GM13977 (cell line): ENCODE measurements around the gene DDX10.

Source experiments
- DNase-seq: peaks from one replicate; pipeline ENCODE4 v3.0.0; 2012; ENCODE audit warnings: low spot score
- in situ Hi-C: fragments of 300-500 bp; cut with MboI; formaldehyde crosslinking; loops from one replicate; pipeline ENCODE4 v1.12.0; 2022; ENCODE audit warnings: low sequenced_read_pairs, low pct_unique_long_range_greater_than_20kb, mixed read lengths, inconsistent platforms; ENCODE audit not compliant: unreplicated experiment
- TF ChIP-seq, protein P1 (sequence below): IDR thresholded peaks from 2 replicates; pipeline ENCODE4 v1.5.1; 2012; ENCODE audit warnings: mild to moderate bottlenecking, control low read depth; ENCODE audit not compliant: insufficient read depth; ENCODE audit errors: extremely low read depth, missing control alignments

DDX10 gene

DNA sequence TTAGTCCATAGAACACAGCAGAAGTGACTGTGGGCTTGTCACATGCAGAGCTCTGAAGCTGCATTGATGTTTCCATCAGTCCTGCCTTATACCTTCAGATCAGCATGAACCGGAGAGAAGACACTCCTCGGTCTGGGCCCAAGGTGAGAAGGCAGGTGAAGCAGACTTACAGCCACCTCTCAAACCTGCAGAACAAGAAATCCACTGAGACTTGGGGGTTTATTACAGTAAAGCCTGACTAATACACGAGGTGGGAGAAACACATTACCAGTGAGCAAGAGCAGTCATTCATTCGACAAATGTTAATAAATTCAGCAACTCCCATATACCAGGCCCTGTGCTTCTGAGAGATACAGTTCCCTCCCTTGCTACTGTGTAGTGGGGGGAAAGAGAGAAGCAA lies 279.0 kb downstream of the DDX10 start:
- DNase-seq, result no peak
- TF ChIP-seq, protein P1, sequence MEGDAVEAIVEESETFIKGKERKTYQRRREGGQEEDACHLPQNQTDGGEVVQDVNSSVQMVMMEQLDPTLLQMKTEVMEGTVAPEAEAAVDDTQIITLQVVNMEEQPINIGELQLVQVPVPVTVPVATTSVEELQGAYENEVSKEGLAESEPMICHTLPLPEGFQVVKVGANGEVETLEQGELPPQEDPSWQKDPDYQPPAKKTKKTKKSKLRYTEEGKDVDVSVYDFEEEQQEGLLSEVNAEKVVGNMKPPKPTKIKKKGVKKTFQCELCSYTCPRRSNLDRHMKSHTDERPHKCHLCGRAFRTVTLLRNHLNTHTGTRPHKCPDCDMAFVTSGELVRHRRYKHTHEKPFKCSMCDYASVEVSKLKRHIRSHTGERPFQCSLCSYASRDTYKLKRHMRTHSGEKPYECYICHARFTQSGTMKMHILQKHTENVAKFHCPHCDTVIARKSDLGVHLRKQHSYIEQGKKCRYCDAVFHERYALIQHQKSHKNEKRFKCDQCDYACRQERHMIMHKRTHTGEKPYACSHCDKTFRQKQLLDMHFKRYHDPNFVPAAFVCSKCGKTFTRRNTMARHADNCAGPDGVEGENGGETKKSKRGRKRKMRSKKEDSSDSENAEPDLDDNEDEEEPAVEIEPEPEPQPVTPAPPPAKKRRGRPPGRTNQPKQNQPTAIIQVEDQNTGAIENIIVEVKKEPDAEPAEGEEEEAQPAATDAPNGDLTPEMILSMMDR, result no peak
- in situ Hi-C loops, result no loop called here

GRCh38 chr11:108944471-108945178 lies 279.8 kb downstream of the DDX10 start:
- DNase-seq, result no peak
- in situ Hi-C loops, result no loop called here
- TF ChIP-seq, protein P1, result no peak

DNA sequence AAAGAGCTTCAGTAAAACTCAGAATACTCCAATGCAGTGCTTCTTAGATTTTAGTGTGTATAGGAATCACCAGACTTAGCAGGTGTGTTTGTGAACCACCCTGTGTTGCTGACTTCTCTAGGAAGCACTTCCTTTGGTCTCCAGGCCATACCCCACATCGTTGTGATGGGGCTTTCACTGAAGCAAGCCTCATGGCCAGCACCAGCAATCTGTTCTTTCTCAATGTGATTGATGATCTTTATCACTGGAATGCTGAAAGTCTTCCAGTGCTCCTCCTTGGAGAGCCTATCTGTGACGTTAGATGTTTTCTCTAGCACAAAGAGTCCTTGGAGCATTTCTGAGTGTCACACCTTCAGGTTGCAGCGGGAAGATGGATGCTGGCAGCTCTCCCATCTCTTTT lies 280.5 kb downstream of the DDX10 start:
- no peak for DNase-seq
- TF ChIP-seq, protein P1, result no peak
- in situ Hi-C loops, result no loop called here

DNA sequence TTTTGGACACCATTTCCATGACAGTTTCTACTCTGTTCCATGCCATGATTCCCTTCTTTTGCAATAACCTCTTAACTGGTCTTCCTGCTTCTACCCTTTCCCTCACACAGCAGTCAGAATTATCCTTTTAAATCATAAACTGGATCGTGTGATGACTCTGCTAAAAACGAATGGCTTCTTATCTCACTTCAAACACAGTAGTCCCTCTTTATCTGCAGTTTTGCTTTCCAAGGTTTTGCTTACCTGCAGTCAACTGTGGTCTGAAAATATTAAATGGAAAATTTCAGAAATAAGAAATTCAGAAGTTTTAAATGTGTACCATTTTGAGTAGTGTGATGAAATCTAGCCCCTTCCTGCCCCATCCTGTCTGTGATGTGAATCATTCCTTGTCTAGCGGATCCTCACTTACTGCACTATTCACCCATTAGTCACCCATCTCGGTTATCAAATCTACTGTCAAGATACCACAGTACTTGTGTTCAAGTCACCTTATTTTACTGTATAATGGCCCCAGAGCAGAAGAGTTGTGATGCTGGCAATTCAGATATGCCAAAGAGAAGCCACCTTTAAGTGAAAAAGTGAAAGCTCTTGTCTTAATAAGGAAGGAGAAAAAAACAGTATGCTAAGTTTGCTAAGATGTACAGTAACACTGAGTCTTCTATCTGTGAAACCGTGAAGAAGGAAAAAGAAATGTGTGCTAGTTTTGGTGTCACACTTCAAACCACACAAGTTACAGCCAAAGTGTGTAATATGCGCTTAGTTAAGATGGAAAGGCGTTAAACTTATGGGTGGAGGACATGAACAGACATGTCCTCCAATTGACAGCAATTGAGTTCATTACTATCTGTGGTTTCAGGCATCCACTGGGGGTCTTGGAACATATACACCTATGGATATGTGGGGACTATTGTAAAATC lies 283.0 kb downstream of the DDX10 start:
- in situ Hi-C loops, result no loop called here
- TF ChIP-seq, protein P1, result no peak
- no peak for DNase-seq

GRCh38 chr11:108958368-108959104 lies 293.7 kb downstream of the DDX10 start:
- TF ChIP-seq, protein P1, result no peak
- peak; percentile 13 for DNase-seq
- in situ Hi-C loops, result no loop called here

GRCh38 chr11:108959105-108959761 lies 294.4 kb downstream of the DDX10 start:
- TF ChIP-seq, protein P1, result no peak
- DNase-seq, result no peak
- in situ Hi-C loops, result no loop called here
